Prostate gland (tissue), 2 donors: ENCODE results near the gene ELMO1. TPM values are rescaled to one million over a fixed set of nuclear protein-coding genes. Genes with fewer than 3 reads are reported as not detected.

Experiments used
- DNase-seq: peaks from one replicate; pipeline ENCODE4 v3.0.0-alpha.2; 2019; ENCODE audit warnings: low spot score
- H3K27ac ChIP-seq, 2 donors: fragments of 200-600 bp; sonication (generic); 2 replicates each; pipeline ENCODE4 v1.5.1; 2017 to 2019
- H3K27me3 ChIP-seq: fragments of 200-600 bp; sonication (generic); replicated peaks from 2 replicates; pipeline ENCODE4 v1.5.1; 2019; ENCODE audit not compliant: insufficient read depth
- H3K36me3 ChIP-seq, 2 donors: fragments of 200-600 bp; sonication (generic); 1 replicate in 1 of 2; 2 replicates in 1 of 2; pipeline versions ENCODE4 v1.5.1 to v1.8.1; 2017 to 2019
- H3K4me1 ChIP-seq: fragments of 200-600 bp; sonication (generic); replicated peaks from 2 replicates; pipeline ENCODE4 v1.5.1; 2019
- H3K4me3 ChIP-seq, 2 donors: fragments of 200-600 bp; sonication (generic); 2 replicates each; pipeline ENCODE4 v1.5.1; 2017 to 2019
- H3K9me3 ChIP-seq: fragments of 200-600 bp; sonication (generic); 2 replicates; pipeline ENCODE4 v1.5.1; 2017
- CTCF ChIP-seq, 4 experiments: fragments of 200-600 bp in 2 of 4; fragments of 450-650 bp in 2 of 4; sonication (generic) in 2 of 4; IDR thresholded peaks; 1 replicate in 3 of 4; 2 replicates in 1 of 4; pipeline ENCODE4 v1.5.1; 2016 to 2019; ENCODE audit warnings: antibody characterized with exemption in 4 of 4, mild to moderate bottlenecking in 2 of 4, moderate library complexity in 2 of 4
- POLR2A ChIP-seq: fragments of 450-650 bp; IDR thresholded peaks from one replicate; pipeline ENCODE4 v1.6.1; 2016; ENCODE audit warnings: antibody characterized with exemption, mild to moderate bottlenecking
- POLR2AphosphoS5 ChIP-seq: sonication (generic); formaldehyde crosslinking; IDR thresholded peaks from one replicate; pipeline ENCODE4 v1.6.1; 2017; ENCODE audit warnings: antibody characterized with exemption
- WGBS: methylation state at CpG from one replicate; pipeline ENCODE4 v1.1.5; 2018; 5-methylcytosine and 5-hydroxymethylcytosine counted together
- intact Hi-C: fragments of 100-400 bp; cut with DNase I; formaldehyde crosslinking; loops from one replicate; pipeline ENCODE4 v1.14.2; 2022
- total RNA-seq, 2 donors: library from RNA; depleted of rRNA; stranded (reverse); fragments of >200 nt; gene quantifications; one replicate each; pipeline ENCODE4 v1.1.0, GENCODE V29; 2016

Gene ELMO1
- total RNA-seq, 2 donors from 2014 or later, result 6.7 to 19.3 TPM

GRCh38 chr7:37362802-37363201, 85.9 kb downstream of the ELMO1 start:
- H3K36me3 ChIP-seq, result no peaks in the 10 kb centered on the region
- 85% methylated on average over 2 of the region's 2 CpGs for WGBS
- no peaks in the 10 kb centered on the region for H3K4me1 ChIP-seq
- TF ChIP-seq CTCF (IDR thresholded peaks at IDR 0.05) (no peak), POLR2AphosphoS5 (no peak), POLR2A (no peak)
- no peak for DNase-seq
- no peaks in the 10 kb centered on the region for H3K27me3 ChIP-seq
- H3K27ac ChIP-seq, result no peak overlapping the region
- intact Hi-C loops, result no loop called here
- H3K4me3 ChIP-seq, result no peak overlapping the region
- no peaks in the 10 kb centered on the region for H3K9me3 ChIP-seq

DNA sequence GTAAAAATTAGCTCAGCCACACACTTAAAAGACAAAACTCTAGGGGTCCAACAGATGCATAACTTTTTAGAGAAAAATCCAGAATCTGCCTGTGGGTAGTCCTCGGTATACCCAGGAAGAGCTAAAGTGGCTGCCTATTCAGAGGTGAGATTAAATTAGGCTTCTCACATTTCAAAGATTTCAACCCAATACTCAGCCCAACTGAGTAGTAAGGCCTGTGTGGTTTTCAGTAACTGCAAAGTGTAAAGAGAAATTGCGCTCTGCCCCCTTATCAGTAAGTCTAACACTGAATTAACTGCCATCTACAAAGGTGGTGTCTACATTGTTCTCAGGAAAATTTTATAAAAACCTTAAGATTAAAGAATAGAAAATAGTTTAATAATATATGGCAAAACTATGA, 88.2 kb downstream of the ELMO1 start:
- H3K36me3 ChIP-seq, result no peaks in the 10 kb centered on the region
- H3K4me1 ChIP-seq, result no peaks in the 10 kb centered on the region
- WGBS, result 93% methylated on average over 2 of the region's 2 CpGs
- no peak overlapping the region for H3K4me3 ChIP-seq
- intact Hi-C loops, result no loop called here
- H3K27me3 ChIP-seq, result no peaks in the 10 kb centered on the region
- H3K27ac ChIP-seq, result no peak overlapping the region
- H3K9me3 ChIP-seq, result no peaks in the 10 kb centered on the region
- DNase-seq, result no peak
- TF ChIP-seq POLR2AphosphoS5, result no peak
- no peak for TF ChIP-seq POLR2A
- no peak for TF ChIP-seq CTCF (IDR thresholded peaks at IDR 0.05)

GRCh38 chr7:37359662-37360444, 88.8 kb downstream of the ELMO1 start:
- no peaks in the 10 kb centered on the region for H3K4me1 ChIP-seq
- H3K4me3 ChIP-seq, result no peak overlapping the region
- WGBS, result 50% methylated on average over 11 of the region's 11 CpGs
- H3K27ac ChIP-seq, result no peak overlapping the region
- H3K36me3 ChIP-seq, result no peaks in the 10 kb centered on the region
- DNase-seq, result no peak
- intact Hi-C loops, result no loop called here
- H3K27me3 ChIP-seq, result no peaks in the 10 kb centered on the region
- no peaks in the 10 kb centered on the region for H3K9me3 ChIP-seq
- TF ChIP-seq POLR2AphosphoS5 (no peak), CTCF (IDR thresholded peaks at IDR 0.05) (no peak), POLR2A (no peak)

DNA sequence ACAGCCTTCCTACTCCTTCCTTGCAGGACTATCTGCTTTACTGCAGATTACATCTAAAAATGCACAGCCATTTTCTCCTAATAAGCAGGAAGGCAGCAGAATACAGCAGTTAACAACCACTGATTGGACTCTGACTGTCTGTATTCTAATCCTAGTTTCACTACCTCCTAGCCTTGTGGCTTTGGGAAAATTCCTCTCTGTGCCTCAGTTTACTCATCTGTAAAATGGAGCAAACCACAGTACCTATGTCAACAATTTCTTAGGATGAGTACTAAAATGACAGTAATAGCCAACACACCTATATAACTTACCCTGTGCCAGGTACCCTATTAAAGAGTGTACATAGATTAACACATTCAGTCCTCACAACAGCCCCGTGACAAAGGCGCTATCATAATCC, 89.5 kb downstream of the ELMO1 start:
- no peaks in the 10 kb centered on the region for H3K27me3 ChIP-seq
- no peak overlapping the region for H3K4me3 ChIP-seq
- no peaks in the 10 kb centered on the region for H3K4me1 ChIP-seq
- H3K9me3 ChIP-seq, result no peaks in the 10 kb centered on the region
- H3K27ac ChIP-seq, result no peak overlapping the region
- intact Hi-C loops, result no loop called here
- H3K36me3 ChIP-seq, result no peaks in the 10 kb centered on the region
- 98% methylated on average over 2 of the region's 2 CpGs for WGBS
- no peak for TF ChIP-seq POLR2A
- no peak for TF ChIP-seq POLR2AphosphoS5
- no peak for DNase-seq

- no peak for DNase-seq
- no peak overlapping the region for H3K4me3 ChIP-seq
Measured at GRCh38 chr7:37357637-37357996, 91.0 kb downstream of the ELMO1 start.

More at GRCh38 chr7:37357637-37357996, 91.0 kb downstream of the ELMO1 start:
- intact Hi-C loops, result no loop called here
- 50% methylated on average over 1 of the region's 1 CpG for WGBS
- Histone ChIP-seq H3K36me3 (no peaks in the 10 kb centered on the region), H3K9me3 (no peaks in the 10 kb centered on the region), H3K27me3 (no peaks in the 10 kb centered on the region), H3K27ac (no peak overlapping the region), H3K4me1 (no peaks in the 10 kb centered on the region)
- TF ChIP-seq POLR2A (no peak), POLR2AphosphoS5 (no peak), CTCF (IDR thresholded peaks at IDR 0.05) (no peak)
